Heart left ventricle (tissue), 16 donors: ENCODE results near the gene ZNF804B. TPM values are rescaled to one million over a fixed set of nuclear protein-coding genes. Genes with fewer than 3 reads are reported as not detected.

ENCODE experiments used
- ATAC-seq, 4 donors: fragments of 200-7000 bp; cut with Tn5 transposase; one replicate each; pipeline ENCODE4 v1.9.1; 2020 to 2022; ENCODE audit warnings: moderate library complexity in 4 of 4, mild to moderate bottlenecking in 3 of 4, moderate number of reproducible peaks in 1 of 4
- DNase-seq, 5 donors: peaks; one replicate each; pipeline ENCODE4 v3.0.0-alpha.2; 2020
- H3K27ac ChIP-seq, 12 donors: fragments of 200-600 bp; sonication (generic) in 4 of 12; one replicate each; pipeline versions ENCODE4 v1.5.0 to v1.8.0; 2016 to 2022; ENCODE audit warnings: mild to moderate bottlenecking in 2 of 12
- H3K27me3 ChIP-seq, 9 donors: fragments of 200-600 bp; sonication (generic) in 2 of 9; one replicate each; pipeline versions ENCODE4 v1.5.1 to v1.8.0; 2016 to 2022; ENCODE audit warnings: mild to moderate bottlenecking in 3 of 9
- H3K36me3 ChIP-seq, 9 donors: fragments of 200-600 bp; sonication (generic) in 2 of 9; one replicate each; pipeline versions ENCODE4 v1.5.0 to v1.8.0; 2018 to 2022; ENCODE audit warnings: mild to moderate bottlenecking in 2 of 9
- H3K4me1 ChIP-seq, 12 donors: fragments of 200-600 bp; sonication (generic) in 4 of 12; one replicate each; pipeline versions ENCODE4 v1.5.0 to v1.8.0; 2016 to 2022; ENCODE audit warnings: mild to moderate bottlenecking in 3 of 12
- H3K4me3 ChIP-seq, 12 donors: fragments of 200-600 bp; sonication (generic) in 4 of 12; one replicate each; pipeline versions ENCODE4 v1.5.0 to v1.8.0; 2017 to 2022; ENCODE audit warnings: mild to moderate bottlenecking in 9 of 12, moderate library complexity in 4 of 12
- H3K9me3 ChIP-seq, 12 donors: fragments of 200-600 bp; sonication (generic) in 4 of 12; one replicate each; pipeline versions ENCODE4 v1.5.0 to v1.8.0; 2016 to 2022; ENCODE audit warnings: mild to moderate bottlenecking in 1 of 12
- POLR2A ChIP-seq, 2 donors: fragments of 450-650 bp; IDR thresholded peaks; one replicate each; pipeline ENCODE4 v1.6.1; 2017; ENCODE audit warnings: antibody characterized with exemption in 2 of 2, mild to moderate bottlenecking in 2 of 2, moderate library complexity in 2 of 2
- WGBS, 4 donors: extraction: QIAGEN DNeasy Blood & Tissue Kit in 2 of 4; methylation state at CpG; one replicate each; pipeline versions ENCODE4 v1.1.5 to v1.1.7; 2013 to 2018; 5-methylcytosine and 5-hydroxymethylcytosine counted together
- intact Hi-C, 10 donors: fragments of 100-400 bp; cut with DNase I; formaldehyde crosslinking; loops; one replicate each; pipeline versions ENCODE4 v1.11.1 to v1.14.2; 2022
- polyA plus RNA-seq, 2 donors: library from polyadenylated mRNA; stranded (reverse); fragments of 200-250 nt; gene quantifications; one replicate each; pipeline ENCODE4 v1.2.3, GENCODE V29; 2013
- total RNA-seq, 9 donors: library from RNA; depleted of rRNA in 2 of 9; stranded (reverse); fragments of >200 nt in 2 of 9; fragmentation: NEBNext Ultra II Directional in 3 of 9; extraction: Animal tissue kit (Norgen Biotek cat#: 25700) in 3 of 9; gene quantifications; one replicate each; pipeline versions ENCODE4 v1.1.0 to v1.2.4, GENCODE V29; 2016 to 2023
- TF ChIP-seq, protein P1 (sequence below), 12 donors: fragments of 200-600 bp; sonication (generic) in 4 of 12; IDR thresholded peaks; one replicate each; pipeline versions ENCODE4 v1.5.0 to v1.8.0; 2018 to 2022; ENCODE audit warnings: antibody characterized with exemption in 12 of 12, mild to moderate bottlenecking in 5 of 12
- donor health status: ischemic (EF 13 %, LVEDD 7.1; RV severe dilation, severe dysfunction).
- donor health status: healthy with polysubstance abuse.
- donor health status: DM: no; HTN: yes; CAD: no.
- donor health status: DM: no; HTN: no; CAD: no.
- donor health status: ischemic (EF 25% LVEDD 6.9; RV normal size, moderate dysfunction).
- donor health status: ischemic (EF 25% LVEDD 5.7; RV mildly dilated, moderate dysfunction).
- donor health status: healthy.
- donor health status: DM: yes; HTN: yes; CAD: no.
- donor health status: ischemic (EF 35%, LVEDD 5.7; RV mildly dilated, moderate dysfunction).
- donor health status: nonischemic (EF 11% LVEDD 7.7; RV severe dilation, severe dysfunction).
- donor health status: DM: yes; HTN: yes; CAD: no.
- donor health status: PGD.
- donor health status: ischemic (EF 29% LVEDD 5.4; RV normal size, mild dysfunction).
- donor health status: nonischemic (EF 23%, LVEDD 6.1; RV moderate dilation, normal function).

The ZNF804B gene
- total and polyA plus RNA-seq, 11 donors, result not detected

DNA sequence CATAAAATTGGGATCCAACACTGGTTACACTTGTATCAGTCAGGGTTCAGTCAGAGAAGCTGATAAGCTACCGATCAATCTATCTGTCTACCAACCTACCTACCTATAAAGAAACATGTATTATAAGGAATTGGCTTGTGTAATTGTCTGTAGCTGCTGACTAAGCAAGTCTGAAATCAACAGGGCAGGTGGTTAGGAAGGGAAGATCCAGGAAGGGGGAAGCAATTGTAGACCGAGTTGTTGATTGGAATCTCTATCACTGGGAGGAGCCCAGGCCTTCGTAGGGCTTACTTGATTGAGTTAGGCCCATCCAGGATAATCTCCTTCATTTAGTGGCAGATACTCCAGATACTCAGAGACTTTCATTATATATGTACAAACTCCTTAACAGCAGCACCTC, 307.5 kb downstream of the ZNF804B start:
- H3K9me3 ChIP-seq, result no peaks in the 10 kb centered on the region
- intact Hi-C loops, result no loop called here
- H3K4me1 ChIP-seq, result no peaks in the 10 kb centered on the region
- TF ChIP-seq, protein P1, sequence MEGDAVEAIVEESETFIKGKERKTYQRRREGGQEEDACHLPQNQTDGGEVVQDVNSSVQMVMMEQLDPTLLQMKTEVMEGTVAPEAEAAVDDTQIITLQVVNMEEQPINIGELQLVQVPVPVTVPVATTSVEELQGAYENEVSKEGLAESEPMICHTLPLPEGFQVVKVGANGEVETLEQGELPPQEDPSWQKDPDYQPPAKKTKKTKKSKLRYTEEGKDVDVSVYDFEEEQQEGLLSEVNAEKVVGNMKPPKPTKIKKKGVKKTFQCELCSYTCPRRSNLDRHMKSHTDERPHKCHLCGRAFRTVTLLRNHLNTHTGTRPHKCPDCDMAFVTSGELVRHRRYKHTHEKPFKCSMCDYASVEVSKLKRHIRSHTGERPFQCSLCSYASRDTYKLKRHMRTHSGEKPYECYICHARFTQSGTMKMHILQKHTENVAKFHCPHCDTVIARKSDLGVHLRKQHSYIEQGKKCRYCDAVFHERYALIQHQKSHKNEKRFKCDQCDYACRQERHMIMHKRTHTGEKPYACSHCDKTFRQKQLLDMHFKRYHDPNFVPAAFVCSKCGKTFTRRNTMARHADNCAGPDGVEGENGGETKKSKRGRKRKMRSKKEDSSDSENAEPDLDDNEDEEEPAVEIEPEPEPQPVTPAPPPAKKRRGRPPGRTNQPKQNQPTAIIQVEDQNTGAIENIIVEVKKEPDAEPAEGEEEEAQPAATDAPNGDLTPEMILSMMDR (IDR thresholded peaks at IDR 0.05), result no peak
- ATAC-seq, result no peak
- H3K27ac ChIP-seq, result no peak overlapping the region
- 66 to 89% (median 76%) methylated on average over 3 of the region's 3 CpGs for WGBS, 4 donors
- no peak overlapping the region for H3K4me3 ChIP-seq
- no peaks in the 10 kb centered on the region for H3K27me3 ChIP-seq
- no peaks in the 10 kb centered on the region for H3K36me3 ChIP-seq
- DNase-seq, result no peak

DNA sequence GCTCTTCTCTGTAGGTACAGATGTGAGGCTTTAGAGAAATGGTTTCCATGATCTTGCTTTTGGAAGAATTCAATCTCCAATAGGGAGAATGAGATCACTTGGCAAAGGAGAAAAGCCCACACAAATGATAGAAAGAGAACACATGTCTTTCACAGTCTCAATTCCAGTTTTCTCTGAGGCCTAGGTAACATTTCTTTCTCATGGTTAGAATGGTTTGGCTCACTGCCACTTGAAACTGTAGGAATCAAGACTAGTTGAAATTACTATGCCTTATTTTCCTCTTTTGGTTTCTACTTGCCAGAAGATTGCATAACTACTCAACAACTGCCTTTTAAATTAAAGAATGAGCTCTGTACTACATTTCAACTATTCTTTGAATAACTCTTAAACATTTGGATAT, 312.6 kb downstream of the ZNF804B start:
- Histone ChIP-seq H3K27ac (no peak overlapping the region), H3K4me1 (no peaks in the 10 kb centered on the region), H3K27me3 (no peaks in the 10 kb centered on the region), H3K4me3 (no peak overlapping the region), H3K36me3 (no peaks in the 10 kb centered on the region), H3K9me3 (no peaks in the 10 kb centered on the region)
- no peak for ATAC-seq
- intact Hi-C loops, result no loop called here
- DNase-seq, result no peak
- TF ChIP-seq POLR2A (IDR thresholded peaks at IDR 0.05), result no peak

- H3K36me3 ChIP-seq, result no peaks in the 10 kb centered on the region
- no peaks in the 10 kb centered on the region for H3K9me3 ChIP-seq
- H3K4me3 ChIP-seq, result no peak overlapping the region
- H3K27ac ChIP-seq, result no peak overlapping the region
- 68 to 79% (median 73%) methylated on average over 2 of the region's 2 CpGs for WGBS, 4 donors
- H3K4me1 ChIP-seq, result no peaks in the 10 kb centered on the region
- DNase-seq, result no peak
- TF ChIP-seq POLR2A (IDR thresholded peaks at IDR 0.05), result no peak
- TF ChIP-seq, protein P1 (IDR thresholded peaks at IDR 0.05), result no peak
- intact Hi-C loops, result no loop called here
- H3K27me3 ChIP-seq, result no peaks in the 10 kb centered on the region
- no peak for ATAC-seq
Observed at GRCh38 chr7:89073776-89074175, 314.3 kb downstream of the ZNF804B start.

GRCh38 chr7:89077992-89078391, 318.5 kb downstream of the ZNF804B start:
- Histone ChIP-seq H3K4me3 (no peak overlapping the region), H3K27ac (no peak overlapping the region), H3K4me1 (no peaks in the 10 kb centered on the region), H3K9me3 (no peaks in the 10 kb centered on the region), H3K27me3 (no peaks in the 10 kb centered on the region), H3K36me3 (no peaks in the 10 kb centered on the region)
- TF ChIP-seq POLR2A (IDR thresholded peaks at IDR 0.05), result no peak
- TF ChIP-seq, protein P1 (IDR thresholded peaks at IDR 0.05), result no peak
- 84 to 90% (median 90%) methylated on average over 3 of the region's 3 CpGs for WGBS, 4 donors
- intact Hi-C loops, result no loop called here
- no peak for DNase-seq
- ATAC-seq, result no peak

DNA sequence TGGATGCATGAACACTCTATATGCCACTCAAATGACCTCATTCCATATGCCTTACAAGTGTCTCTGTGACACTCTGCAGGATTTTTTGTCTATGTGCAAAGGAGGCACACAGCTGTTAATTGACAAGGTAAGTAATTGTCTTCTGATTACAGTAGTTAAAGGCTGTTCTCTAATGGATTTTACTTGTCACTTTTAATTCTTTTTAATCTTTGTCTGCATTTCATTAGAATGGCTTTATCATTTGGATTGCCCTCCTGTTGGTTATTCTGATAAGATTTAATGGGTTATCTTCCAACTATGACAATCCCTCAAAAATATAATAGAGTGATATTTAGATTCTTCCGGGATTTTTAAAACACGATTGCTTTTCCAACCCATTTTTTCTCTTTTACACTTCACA, 326.1 kb downstream of the ZNF804B start:
- intact Hi-C loops, result no loop called here
- DNase-seq (no peak), ATAC-seq (no peak)
- Histone ChIP-seq H3K36me3 (no peaks in the 10 kb centered on the region), H3K27me3 (no peaks in the 10 kb centered on the region), H3K4me3 (no peak overlapping the region), H3K27ac (no peak overlapping the region), H3K9me3 (no peaks in the 10 kb centered on the region), H3K4me1 (no peaks in the 10 kb centered on the region)
- TF ChIP-seq POLR2A (IDR thresholded peaks at IDR 0.05), result no peak
- TF ChIP-seq, protein P1 (IDR thresholded peaks at IDR 0.05), result no peak
- 71 to 82% (median 76%) methylated on average over 2 of the region's 2 CpGs for WGBS, 4 donors
